K562 (cell line): ENCODE results near the gene PDE4D. TPM values are rescaled to one million over a fixed set of nuclear protein-coding genes. Genes with fewer than 3 reads are reported as not detected.

Experiments
- ATAC-seq: fragments of 200-7000 bp; cut with Tn5 transposase; 3 replicates; pipeline ENCODE4 v1.9.1; 2020; ENCODE audit warnings: moderate library complexity
- BruUV-seq: library from RNA; stranded (reverse); fragments of 400-500 nt; replicated peaks from 2 replicates; lab custom pipeline; 2021; lab: Mats Ljungman, UMichigan
- CTCF ChIA-PET: fragments of 300-600 bp; formaldehyde crosslinking; extraction: SDS; loops from one replicate; lab custom pipeline; 2021; ENCODE audit warnings: low intra/inter-chr PET ratio; lab: Yijun Ruan, JAX
- POLR2A ChIA-PET: fragments of 300-600, 350-650 bp; sonication (Branson Sonifier 250); formaldehyde crosslinking; extraction: SDS; loops from one replicate; lab custom pipeline; 2021; ENCODE audit warnings: antibody characterized with exemption, inconsistent platforms; lab: Yijun Ruan, JAX
- DNase-seq, 4 experiments: peaks; one replicate each; pipeline versions ENCODE4 v3.0.0 to v3.0.0-alpha.2; 2011 to 2018; ENCODE audit warnings: low spot score in 3 of 4, mixed read lengths in 3 of 4; ENCODE audit errors: extremely low read depth in 1 of 4
- FAIRE-seq: peaks from 2 replicates; lab custom pipeline; 2011; peaks lifted over from hg19 to GRCh38; lab: Jason Lieb, UNC
- H2AFZ ChIP-seq: 2 replicates; pipeline ENCODE4 v1.6.0; 2011; ENCODE audit warnings: low read depth, low read length, control low read depth, inconsistent platforms
- H3K27ac ChIP-seq: fragments of 200-600 bp; 3 replicates; pipeline ENCODE4 v1.8.0; 2011; ENCODE audit warnings: low read depth, mild to moderate bottlenecking, control low read depth, inconsistent platforms, low read length, moderate library complexity, mixed read lengths; ENCODE audit errors: extremely low read depth
- H3K27me3 ChIP-seq, 2 experiments: fragments of 300-600 bp in 1 of 2; 2 replicates in 1 of 2; 3 replicates in 1 of 2; pipeline versions ENCODE4 v1.6.0 to v1.8.0; 2011; ENCODE audit warnings: inconsistent platforms in 2 of 2, low read length in 2 of 2, mild to moderate bottlenecking in 1 of 2, mixed read lengths in 1 of 2, moderate library complexity in 1 of 2; ENCODE audit not compliant: control insufficient read depth in 2 of 2, insufficient read depth in 2 of 2
- H3K36me3 ChIP-seq: fragments of 300-600 bp; 3 replicates; pipeline ENCODE4 v1.8.0; 2011; ENCODE audit warnings: mild to moderate bottlenecking, low read length, inconsistent platforms; ENCODE audit not compliant: control insufficient read depth, insufficient read depth
- H3K4me1 ChIP-seq, 2 experiments: fragments of 200-600 bp in 1 of 2; replicated peaks in 1 of 2; 2 replicates in 1 of 2; 3 replicates in 1 of 2; pipeline versions ENCODE4 v1.5.1 to v1.8.0; 2011; ENCODE audit warnings: inconsistent platforms in 2 of 2, low read length in 2 of 2, mild to moderate bottlenecking in 1 of 2, mixed read lengths in 1 of 2, moderate library complexity in 1 of 2; ENCODE audit not compliant: control insufficient read depth in 2 of 2, insufficient read depth in 2 of 2
- H3K4me2 ChIP-seq: 2 replicates; pipeline ENCODE4 v1.6.1; 2011; ENCODE audit warnings: low read length, control low read depth, inconsistent platforms, mixed read lengths; ENCODE audit not compliant: insufficient read depth
- H3K4me3 ChIP-seq: fragments of 200-600 bp; sonication (generic), shearing (Covaris generic); 2 replicates; pipeline ENCODE4 v1.5.1; 2016; ENCODE audit warnings: control low read depth, inconsistent platforms
- H3K79me2 ChIP-seq: fragments of 200-600 bp; 3 replicates; pipeline ENCODE4 v1.8.0; 2011; ENCODE audit warnings: low read length, inconsistent platforms; ENCODE audit not compliant: control insufficient read depth, insufficient read depth
- H3K9ac ChIP-seq, 2 experiments: 2 replicates each; pipeline versions ENCODE4 v1.6.0 to v1.6.1; 2011; ENCODE audit warnings: low read depth in 2 of 2, low read length in 2 of 2, control low read depth in 1 of 2, inconsistent platforms in 1 of 2, mild to moderate bottlenecking in 1 of 2, mixed read lengths in 1 of 2; ENCODE audit not compliant: insufficient read depth in 1 of 2
- H3K9me1 ChIP-seq: one replicate; pipeline ENCODE4 v1.6.0; 2011; ENCODE audit warnings: inconsistent platforms, mild to moderate bottlenecking, low read length, moderate library complexity; ENCODE audit not compliant: control insufficient read depth, insufficient read depth
- H3K9me3 ChIP-seq: replicated peaks from 2 replicates; pipeline ENCODE4 v1.5.1; 2011; ENCODE audit warnings: low read depth, low read length, inconsistent platforms; ENCODE audit not compliant: control insufficient read depth, insufficient read depth
- H4K20me1 ChIP-seq: replicated peaks from 2 replicates; pipeline ENCODE4 v1.6.1; 2011; ENCODE audit warnings: low read length, inconsistent platforms, mixed read lengths; ENCODE audit not compliant: control insufficient read depth, insufficient read depth
- CREB1 ChIP-seq, 2 experiments: sonication (generic) in 1 of 2; formaldehyde crosslinking in 1 of 2; IDR thresholded peaks; 2 replicates each; pipeline versions ENCODE4 v1.6.1 to v1.8.0; 2012 to 2022; ENCODE audit warnings: inconsistent platforms in 1 of 2, mild to moderate bottlenecking in 1 of 2, missing genetic modification reagents in 1 of 2, moderate library complexity in 1 of 2
- GATAD2A ChIP-seq: fragments of 450-650 bp; IDR thresholded peaks from 2 replicates; pipeline ENCODE4 v1.6.1; 2017
- HOXB6 ChIP-seq: fragments of 250-450 bp; sonication (Bioruptor Pico); IDR thresholded peaks from 2 replicates; pipeline ENCODE4 v1.5.1; 2022; ENCODE audit warnings: mild to moderate bottlenecking, borderline replicate concordance
- KDM2B ChIP-seq: fragments of 250-450 bp; sonication (Bioruptor Pico); IDR thresholded peaks from 2 replicates; pipeline ENCODE4 v1.8.0; 2021; ENCODE audit warnings: mild to moderate bottlenecking, moderate library complexity
- STAT6 ChIP-seq: sonication (generic); formaldehyde crosslinking; IDR thresholded peaks from 2 replicates; pipeline ENCODE4 v1.8.1; 2023; ENCODE audit warnings: mild to moderate bottlenecking, missing genetic modification reagents
- TAF1 ChIP-seq: IDR thresholded peaks from 2 replicates; pipeline ENCODE4 v1.6.1; 2011; ENCODE audit warnings: mild to moderate bottlenecking, low read length, moderate library complexity; ENCODE audit not compliant: insufficient read depth, control insufficient read depth, severe bottlenecking; ENCODE audit errors: extremely low read depth
- ZBTB7A ChIP-seq: IDR thresholded peaks from 2 replicates; pipeline ENCODE4 v1.6.1; 2011; ENCODE audit warnings: low read depth, mild to moderate bottlenecking, low read length, moderate library complexity, borderline replicate concordance; ENCODE audit not compliant: control insufficient read depth
- ZNF444 ChIP-seq: fragments of 250-450 bp; sonication (Bioruptor Pico); IDR thresholded peaks from 2 replicates; pipeline ENCODE4 v1.4.0; 2020; ENCODE audit warnings: mild to moderate bottlenecking, moderate library complexity
- ZNF609 ChIP-seq: sonication (generic); formaldehyde crosslinking; IDR thresholded peaks from 2 replicates; pipeline ENCODE4 v1.8.1; 2023; ENCODE audit warnings: missing genetic modification reagents, mild to moderate bottlenecking, borderline replicate concordance
- ZNF717 ChIP-seq: fragments of 250-450 bp; sonication (Bioruptor Pico); IDR thresholded peaks from 2 replicates; pipeline ENCODE4 v1.5.0; 2021
- ZNF77 ChIP-seq: fragments of 250-450 bp; sonication (Bioruptor Pico); IDR thresholded peaks from 2 replicates; pipeline ENCODE4 v1.5.0; 2020
- ZSCAN29 ChIP-seq: fragments of 450-650 bp; IDR thresholded peaks from 2 replicates; pipeline ENCODE4 v1.6.1; 2017
- WGBS: fragments of 100-300 bp; shearing (Covaris generic); methylation state at CpG from one replicate; pipeline ENCODE4 v1.1.6; 2016; ENCODE audit warnings: low coverage, mixed read lengths; ENCODE audit not compliant: insufficient coverage; ENCODE audit errors: missing lambda C conversion rate; 5-methylcytosine and 5-hydroxymethylcytosine counted together
- in situ Hi-C: fragments of 300-500 bp; cut with MboI; formaldehyde crosslinking; loops from 4 replicates; pipeline ENCODE4 v1.15.0; 2018; ENCODE audit warnings: inconsistent platforms, mixed read lengths
- intact Hi-C: fragments of 100-400 bp; cut with micrococcal nuclease; formaldehyde crosslinking; loops from 2 replicates; pipeline ENCODE4 v1.14.2; 2022
- polyA plus RNA-seq, 8 experiments: library from polyadenylated mRNA; depleted of rRNA in 4 of 8; stranded (reverse) in 5 of 8; unstranded in 3 of 8; fragments of >200 nt; fragmentation: Nextera tagmentation in 2 of 8; fragmentation: Illumina TruSeq in 1 of 8; extraction: Ambion mirVana in 2 of 8; extraction: Trizol in 1 of 8; gene quantifications; 2 replicates each; pipeline versions ENCODE4 v1.2.1 to v1.2.3, GENCODE V29; 2011 to 2014; ENCODE audit warnings: inconsistent platforms in 1 of 8, missing spikeins in 1 of 8
- total RNA-seq, 7 experiments: library from RNA; depleted of rRNA in 6 of 7; stranded (reverse); fragments of >200 nt in 6 of 7; fragmentation: Illumina TruSeq in 2 of 7; extraction: Trizol in 2 of 7; gene quantifications; 2 replicates each; pipeline versions ENCODE4 v1.2.1 to v1.2.3, GENCODE V29; 2011 to 2021; ENCODE audit warnings: low replicate concordance in 1 of 7

PDE4D gene
- total and polyA plus RNA-seq, 9 of the 15 experiments (the other 6 are each of a cell fraction or from before 2014, with no cell fraction given): 0.04 to 0.46 (median 0.13) TPM

GRCh38 chr5:59645380-59645779, 248.1 kb downstream of the PDE4D start:
- no peak for DNase-seq
- no peak overlapping the region for H3K27ac ChIP-seq
- no peak overlapping the region for H2AFZ ChIP-seq
- CTCF ChIA-PET: no interaction called here
- TF ChIP-seq ZNF444 (no peak), TAF1 (no peak), GATAD2A (no peak), CREB1 (IDR thresholded peaks at IDR 0.05) (no peak), CREB1 (CRISPR knock-in tag; IDR thresholded peaks at IDR 0.05) (no peak), KDM2B (CRISPR knock-in tag) (no peak), ZSCAN29 (no peak), ZNF717 (CRISPR knock-in tag) (no peak), STAT6 (CRISPR knock-in tag) (no peak), HOXB6 (CRISPR knock-in tag) (no peak), ZBTB7A (no peak), ZNF77 (no peak), ZNF609 (CRISPR knock-in tag) (no peak)
- no peak for FAIRE-seq
- no peaks in the 10 kb centered on the region for H3K4me1 ChIP-seq
- POLR2A ChIA-PET: no interaction called here
- no peak overlapping the region for H3K4me3 ChIP-seq
- no peak for ATAC-seq
- no peaks in the 10 kb centered on the region for H3K79me2 ChIP-seq
- no peaks in the 10 kb centered on the region for H3K36me3 ChIP-seq
- BruUV-seq: no TSS peak
- H3K9me3 ChIP-seq: no peaks in the 10 kb centered on the region
- in situ Hi-C loops (no loop called here), intact Hi-C loops (no loop called here)
- no peak overlapping the region for H3K9ac ChIP-seq
- no peak overlapping the region for H3K4me2 ChIP-seq
- no peaks in the 10 kb centered on the region for H3K27me3 ChIP-seq
- WGBS: 4% methylated on average over 2 of the region's 2 CpGs
- no peaks in the 10 kb centered on the region for H3K9me1 ChIP-seq
- no peaks in the 10 kb centered on the region for H4K20me1 ChIP-seq
